ENCODE measurements around the gene SVOPL.

The SVOPL gene

DNA sequence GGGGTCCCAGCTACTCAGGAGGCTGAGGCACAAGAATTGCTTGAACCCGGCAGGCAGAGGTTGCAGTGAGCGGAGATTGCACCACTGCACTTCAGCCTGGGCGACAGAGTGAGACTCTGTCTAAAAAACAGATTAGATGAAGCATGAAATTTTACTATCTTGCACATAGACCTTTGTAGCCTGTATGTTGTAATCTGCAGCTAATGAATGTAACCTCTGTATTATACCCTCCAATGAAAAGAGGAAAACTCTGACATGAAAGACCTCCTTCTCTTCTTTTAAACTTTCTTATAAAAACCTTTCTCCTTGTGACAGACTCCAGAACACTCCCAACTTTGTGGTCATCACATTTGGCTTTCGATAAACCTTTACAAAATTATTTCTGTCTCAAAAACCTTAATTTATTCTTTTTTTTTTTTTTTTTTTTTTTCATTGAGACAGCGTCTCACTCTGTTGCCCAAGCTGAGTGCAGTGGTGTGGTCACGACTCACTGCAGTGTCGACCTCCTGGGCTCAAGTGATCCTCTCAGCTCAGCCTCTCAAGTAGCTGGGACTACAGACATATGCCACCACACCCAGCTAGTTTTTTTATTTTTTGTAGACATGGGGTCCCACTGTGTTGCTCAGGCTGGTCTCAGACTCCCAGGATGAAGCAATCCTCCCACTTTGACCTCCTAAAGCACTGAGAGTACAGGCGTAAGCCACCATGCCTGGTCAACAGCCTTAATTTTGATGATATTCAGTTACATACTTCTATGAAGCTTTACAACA is 97.4 kb downstream of the SVOPL start:
- DNase-seq: no peak

DNA sequence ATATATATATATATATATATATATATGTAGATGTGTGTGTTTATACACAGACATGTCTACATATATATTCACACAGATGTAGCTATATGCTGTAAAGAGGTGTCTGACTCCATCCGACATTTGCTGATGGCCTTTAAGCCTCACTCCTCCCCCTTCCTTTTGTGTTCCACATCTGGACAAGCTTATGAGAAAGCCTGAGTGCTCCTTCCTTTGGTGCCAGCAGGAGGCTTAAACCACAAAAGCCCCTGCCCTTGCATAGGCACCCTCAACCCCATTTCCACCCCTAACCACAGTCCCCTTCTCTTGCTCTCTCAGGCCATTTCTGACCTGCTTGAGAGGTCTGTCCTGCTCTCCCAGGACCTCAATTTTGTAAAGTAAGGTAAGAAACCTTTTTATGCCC is 98.7 kb downstream of the SVOPL start:
- no peak for DNase-seq

DNA sequence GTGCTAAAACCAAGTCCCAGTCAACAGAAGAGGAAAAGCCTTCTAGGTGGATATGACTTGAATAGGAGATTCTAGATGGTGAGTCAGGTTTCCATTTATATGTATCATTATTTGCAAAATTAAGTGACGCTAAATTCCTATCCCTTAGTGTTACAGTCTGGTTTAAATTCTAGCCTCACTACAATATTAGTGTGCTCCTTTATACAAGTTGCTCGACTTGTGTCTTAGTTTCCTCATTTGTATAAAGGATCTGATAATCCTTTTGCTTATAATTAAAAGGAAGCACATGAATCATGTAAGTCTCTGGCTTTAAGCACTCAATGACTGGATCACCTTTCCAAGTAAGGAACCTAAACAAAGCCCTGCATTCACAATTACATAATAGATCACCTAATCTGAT is 105.7 kb downstream of the SVOPL start:
- no peak for DNase-seq

DNA sequence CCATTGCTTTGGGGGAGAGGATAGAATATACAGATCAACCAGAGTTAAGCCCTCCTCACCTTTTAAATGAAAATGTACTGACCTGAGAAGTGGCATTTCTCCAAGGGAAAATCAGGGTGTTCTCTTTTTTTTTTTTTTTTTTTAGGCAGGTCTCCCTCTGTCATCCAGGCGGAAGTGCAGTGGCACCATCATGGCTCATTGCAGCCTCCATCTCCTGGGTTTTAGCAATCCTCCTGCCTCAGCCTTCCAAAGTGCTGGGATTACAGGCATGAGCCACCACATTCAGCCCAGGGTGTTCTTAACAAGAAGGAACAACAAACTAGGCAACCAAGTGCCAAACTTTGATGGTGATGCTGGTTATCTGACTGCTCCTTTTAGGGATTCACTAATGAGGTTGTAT is 111.0 kb downstream of the SVOPL start:
- DNase-seq: no peak

DNA sequence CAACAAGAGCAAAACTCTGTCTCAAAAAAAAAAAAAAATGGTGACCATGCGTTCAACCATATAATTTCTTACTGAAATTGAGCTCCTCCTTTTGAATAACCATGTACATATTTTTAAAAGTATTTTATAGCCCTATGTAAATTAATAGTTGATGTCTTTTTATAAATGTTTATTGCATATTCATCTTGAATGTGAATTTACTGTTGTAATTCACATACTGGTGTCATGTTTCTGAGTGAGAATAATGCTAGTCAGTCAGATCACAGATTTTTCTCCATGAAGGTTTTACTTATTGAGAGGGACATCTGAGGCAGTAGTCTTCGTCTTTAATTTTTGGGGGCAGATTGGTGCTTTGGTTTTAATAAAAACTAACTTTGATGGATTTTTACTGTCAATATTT is 112.2 kb downstream of the SVOPL start:
- no peak for DNase-seq

DNA sequence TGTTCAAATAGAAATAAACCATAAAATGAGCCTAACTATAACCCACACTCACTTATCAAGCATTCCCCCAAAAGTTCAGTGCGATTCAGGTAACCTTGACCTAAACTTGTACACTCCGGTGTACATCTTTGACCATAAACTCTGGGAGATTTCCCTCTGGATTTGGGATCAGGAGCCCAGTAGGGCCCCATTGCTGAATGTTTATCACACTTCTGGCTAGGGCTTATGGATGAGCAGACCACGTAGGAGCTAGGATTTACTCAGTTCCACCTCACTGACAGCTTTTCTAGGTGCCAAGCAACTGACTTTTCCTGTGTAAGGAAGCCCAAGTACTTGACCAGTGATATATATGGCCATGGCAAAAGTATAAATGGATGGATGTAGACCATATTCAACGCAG is 113.7 kb downstream of the SVOPL start:
- DNase-seq: no peak

DNA sequence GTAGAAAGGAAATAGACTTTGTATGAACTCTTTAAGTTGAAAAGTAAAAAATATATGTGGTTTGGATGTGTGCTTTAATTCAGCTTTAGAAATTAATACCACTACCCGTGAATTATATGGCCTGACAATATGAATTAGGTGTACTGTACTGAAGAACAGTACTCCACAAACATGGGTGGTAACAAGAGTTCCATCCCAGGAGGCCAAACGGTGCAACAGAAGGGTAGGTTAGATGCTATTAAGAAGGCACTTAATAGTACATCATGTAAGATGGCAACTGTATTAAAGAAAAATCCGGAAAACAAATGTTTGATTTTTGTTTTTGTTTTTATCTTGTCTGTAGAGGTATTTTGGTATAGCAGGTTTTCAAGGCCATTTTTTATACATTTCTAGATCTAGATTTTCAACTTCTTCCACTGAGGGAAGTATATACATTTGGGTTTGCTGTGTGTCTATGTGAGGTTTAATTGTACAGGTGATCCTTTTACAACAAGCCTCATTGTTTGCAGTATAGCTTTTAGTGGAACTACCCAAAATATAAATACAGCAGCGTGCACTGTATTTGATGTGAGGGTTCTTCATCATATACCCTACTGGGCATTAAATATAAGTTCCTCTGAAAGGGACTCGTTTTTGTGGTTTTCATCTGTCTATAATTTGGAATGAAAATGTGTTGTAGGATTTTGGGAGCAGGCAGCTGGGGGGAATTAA is 115.7 kb downstream of the SVOPL start:
- DNase-seq: no peak

DNA sequence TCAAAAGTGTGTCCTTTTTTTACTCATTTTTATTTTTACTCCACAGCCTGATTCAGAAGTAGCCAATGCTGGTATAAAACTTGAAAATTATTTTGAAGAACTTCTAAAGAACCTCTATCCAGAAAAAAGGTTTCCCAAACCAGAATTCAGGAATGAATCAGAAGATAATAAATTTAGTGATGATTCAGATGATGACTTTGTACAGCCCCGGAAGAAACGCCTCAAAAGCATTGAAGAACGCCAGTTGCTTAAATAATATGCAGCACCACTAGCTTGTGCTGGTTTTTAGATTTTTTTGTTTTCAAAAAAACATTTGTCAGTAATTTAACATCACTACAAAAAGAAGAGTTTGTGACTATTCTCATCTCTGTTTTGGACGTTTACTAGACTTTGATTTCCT is 116.5 kb downstream of the SVOPL start:
- no peak for DNase-seq

DNA sequence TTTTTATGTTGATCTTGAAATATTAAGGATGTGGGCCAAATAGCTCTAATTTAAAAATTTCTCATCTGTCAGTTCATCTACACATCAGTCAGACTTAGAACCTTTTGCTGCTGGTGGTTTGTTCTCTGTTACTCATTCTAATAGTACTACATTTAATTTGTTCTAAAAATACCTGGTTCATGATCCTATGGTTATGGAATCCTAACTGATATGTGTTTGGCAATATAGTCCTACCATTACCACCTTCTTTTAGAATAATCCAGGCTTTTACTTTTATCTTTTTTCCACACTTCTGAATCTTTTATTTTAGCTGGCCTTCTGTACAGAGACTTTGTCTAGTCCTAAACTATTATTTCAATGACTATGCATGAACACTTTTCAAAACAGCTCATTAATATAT is 116.9 kb downstream of the SVOPL start:
- DNase-seq: no peak

DNA sequence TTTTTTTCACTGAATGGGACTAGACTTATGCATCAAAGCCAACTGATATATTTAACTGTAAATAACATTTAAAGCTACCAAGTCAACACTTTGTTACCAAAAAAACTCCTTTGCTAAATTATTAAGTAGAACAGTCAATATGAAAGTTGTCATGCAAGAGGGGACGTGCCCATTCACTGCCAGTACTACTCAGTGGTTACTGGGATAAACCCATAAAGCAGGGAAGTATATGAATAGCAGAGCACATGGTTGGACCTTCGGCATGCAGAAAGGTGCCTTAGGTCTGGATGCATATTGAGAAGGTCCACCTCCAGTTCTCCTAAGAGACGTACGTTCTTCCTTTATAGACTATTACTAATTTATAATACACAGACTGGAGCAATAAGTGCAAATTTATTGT is 120.1 kb downstream of the SVOPL start:
- DNase-seq: no peak

DNA sequence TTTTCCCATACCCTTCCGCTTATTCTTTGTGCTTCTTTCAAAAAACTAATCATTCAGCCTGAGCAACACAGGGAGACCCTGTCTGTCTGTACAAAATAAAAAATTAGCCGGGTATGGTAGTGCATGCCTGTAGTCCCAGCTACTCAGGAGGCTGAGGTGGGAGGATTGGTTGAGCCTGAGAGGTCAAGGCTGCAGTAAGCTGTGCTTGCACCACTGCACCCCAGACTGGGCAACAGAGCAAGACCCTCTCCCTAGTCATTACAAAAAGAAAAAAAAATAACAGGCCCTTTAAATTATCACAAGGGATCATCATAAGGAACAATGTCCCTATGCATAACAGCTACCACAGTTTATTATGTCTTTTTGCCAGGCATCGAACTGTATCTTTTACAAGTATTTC is 121.5 kb downstream of the SVOPL start:
- no peak for DNase-seq

DNA sequence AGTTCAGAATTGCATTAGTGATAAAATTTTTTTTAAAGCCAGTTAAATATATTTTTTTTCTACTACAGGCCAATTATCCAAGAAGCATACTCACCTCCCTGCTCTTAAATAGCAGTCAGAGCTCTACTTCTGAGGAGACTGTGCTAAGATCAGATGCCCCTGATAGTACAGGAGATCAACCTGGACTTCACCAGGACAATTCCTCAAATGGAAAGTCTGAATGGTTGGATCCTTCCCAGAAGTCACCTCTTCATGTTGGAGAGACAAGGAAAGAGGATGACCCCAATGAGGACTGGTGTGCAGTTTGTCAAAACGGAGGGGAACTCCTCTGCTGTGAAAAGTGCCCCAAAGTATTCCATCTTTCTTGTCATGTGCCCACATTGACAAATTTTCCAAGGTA is 122.0 kb downstream of the SVOPL start:
- no peak for DNase-seq

DNA sequence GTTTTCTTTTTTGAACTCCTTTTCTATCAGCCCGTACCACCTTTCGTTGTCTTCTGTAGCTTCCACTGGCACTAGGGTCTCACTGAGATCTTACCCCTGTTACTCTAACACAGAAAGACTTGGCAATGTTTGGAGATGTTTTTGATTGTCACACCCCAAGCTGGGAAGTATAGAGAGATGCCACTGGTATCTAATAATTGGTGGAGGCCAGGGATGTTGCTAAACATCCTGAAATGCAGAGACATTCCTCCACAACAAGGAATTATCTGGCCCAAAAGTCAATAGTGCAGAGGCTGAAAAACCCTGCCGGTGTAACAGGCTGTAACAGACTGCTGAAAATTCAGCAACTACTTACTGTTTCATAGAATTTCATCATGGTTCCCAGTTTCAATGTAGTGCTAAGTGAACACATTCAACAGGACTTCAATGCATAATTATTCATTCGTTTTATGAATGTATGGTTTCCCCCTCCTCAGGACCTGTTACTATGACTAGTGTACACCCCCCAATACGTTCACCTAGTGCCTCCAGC is 125.2 kb downstream of the SVOPL start:
- no peak for DNase-seq

DNA sequence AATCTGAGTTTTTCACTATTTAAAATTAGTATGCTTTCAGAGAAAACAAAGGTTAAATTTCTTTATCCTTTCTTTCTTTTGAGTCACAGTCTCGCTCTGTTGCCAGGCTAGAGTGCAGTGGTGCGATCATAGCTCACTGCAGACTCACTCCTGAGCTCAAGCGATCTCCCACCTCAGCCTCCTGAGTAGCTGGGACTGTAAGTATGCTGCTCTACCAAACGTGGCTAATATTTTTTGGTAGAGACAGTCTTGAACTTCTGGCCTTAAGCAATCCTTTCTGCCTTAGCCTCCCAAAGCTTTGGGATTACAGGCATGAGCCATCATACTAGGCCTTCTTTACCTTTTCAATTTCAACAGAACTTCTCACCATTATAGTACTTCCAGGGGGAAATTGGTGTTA is 127.4 kb downstream of the SVOPL start:
- no peak for DNase-seq

DNA sequence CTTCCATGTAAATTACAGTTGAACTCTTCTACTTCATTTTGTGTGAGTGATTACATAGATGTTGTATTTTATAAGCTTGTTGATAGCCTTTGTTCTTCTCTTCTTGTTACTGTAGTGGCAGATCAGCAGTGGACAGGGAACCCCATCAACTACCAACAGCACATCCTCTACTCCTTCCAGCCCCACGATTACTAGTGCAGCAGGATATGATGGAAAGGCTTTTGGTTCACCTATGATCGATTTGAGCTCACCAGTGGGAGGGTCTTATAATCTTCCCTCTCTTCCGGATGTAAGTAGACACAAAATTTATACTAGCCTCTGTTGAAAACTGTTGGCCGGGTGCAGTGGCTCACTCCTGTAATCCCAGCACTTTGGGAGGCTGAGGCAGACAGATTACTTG is 130.4 kb downstream of the SVOPL start:
- no peak for DNase-seq

DNA sequence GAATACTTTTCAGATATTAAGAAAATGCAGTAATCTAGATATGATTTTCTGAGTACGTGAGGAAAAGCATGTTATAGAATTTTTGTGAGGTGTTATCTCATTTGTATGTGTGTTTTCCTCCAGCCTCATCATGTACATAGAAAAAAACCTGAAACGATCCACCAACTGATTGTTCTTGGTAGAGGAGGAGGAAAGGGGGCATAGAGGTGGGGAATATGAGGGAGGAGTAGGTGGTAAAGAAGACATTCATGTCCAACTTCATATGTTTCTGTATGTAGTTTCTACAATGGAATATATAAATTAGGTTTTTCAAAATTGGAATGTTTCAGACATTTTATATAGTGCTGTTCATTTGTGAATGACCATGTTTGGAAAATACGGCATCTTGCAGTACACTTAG is 131.7 kb downstream of the SVOPL start:
- DNase-seq: no peak

DNA sequence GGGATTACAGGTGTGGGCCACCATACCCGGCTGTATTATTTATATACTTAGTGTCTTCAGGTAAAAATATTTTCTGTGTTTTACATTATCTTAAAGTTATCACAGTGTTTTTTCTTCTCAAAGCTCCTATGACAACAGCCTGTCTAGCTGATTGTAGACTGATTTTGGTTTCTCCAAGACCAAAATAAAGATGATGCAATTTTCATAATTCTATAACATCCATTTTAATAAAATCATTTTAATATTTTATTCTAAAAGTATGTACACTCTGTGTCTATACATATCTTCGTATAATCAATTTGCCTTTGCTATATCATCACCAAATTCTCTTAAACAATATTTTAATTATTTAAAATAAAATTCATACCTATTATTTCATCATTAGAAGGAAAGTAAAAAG is 132.5 kb downstream of the SVOPL start:
- no peak for DNase-seq

DNA sequence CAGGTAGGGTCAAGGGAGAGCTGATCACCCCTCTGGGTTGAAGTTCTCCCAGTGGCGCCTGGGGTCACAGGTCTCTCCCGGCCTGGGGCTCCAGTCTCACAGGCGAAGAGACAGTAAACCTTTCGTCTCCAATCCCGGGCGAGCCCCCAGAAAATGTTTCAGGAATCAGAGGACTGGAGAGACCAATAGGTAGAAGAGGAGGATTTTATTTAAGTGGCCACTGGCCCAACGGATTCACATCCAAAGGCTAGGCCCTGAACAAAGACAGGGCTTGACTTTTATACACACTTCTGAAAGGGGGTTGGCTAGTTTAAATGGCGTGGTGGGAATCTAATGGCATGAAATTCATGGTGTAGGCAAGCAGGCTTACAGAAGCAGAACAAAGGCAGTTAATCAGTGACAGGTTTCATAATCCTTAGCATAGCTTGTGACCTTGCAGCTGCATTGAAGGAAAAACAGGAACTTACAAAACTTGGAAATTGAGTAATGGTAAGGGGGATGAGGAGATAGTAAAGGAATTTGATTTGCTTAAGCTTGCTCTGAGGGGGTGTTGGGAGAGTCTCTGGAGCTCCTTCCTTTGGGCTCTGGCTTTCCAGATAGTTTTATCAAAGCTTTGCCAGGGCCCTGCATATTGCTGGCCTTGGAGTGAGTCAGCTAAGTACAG is 135.6 kb downstream of the SVOPL start:
- no peak for DNase-seq

DNA sequence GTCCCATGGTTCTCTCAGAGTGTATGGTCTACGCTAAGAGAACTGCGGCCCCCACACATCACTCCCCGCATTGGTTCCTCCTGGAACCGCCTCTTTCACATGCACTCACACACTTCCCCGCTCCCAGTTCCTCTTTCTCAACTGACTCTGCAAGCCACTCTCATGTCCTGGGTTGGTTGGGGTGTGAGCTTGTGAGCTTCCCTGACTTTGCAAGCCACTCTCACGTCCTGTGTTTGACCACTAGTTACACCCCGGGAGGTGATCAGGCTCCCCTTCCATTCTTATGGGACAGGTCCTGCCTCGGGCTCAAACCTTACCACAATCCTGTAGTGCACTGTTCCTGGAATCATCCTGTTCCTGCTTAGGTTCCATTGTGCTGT is 136.1 kb downstream of the SVOPL start:
- DNase-seq: no peak

DNA sequence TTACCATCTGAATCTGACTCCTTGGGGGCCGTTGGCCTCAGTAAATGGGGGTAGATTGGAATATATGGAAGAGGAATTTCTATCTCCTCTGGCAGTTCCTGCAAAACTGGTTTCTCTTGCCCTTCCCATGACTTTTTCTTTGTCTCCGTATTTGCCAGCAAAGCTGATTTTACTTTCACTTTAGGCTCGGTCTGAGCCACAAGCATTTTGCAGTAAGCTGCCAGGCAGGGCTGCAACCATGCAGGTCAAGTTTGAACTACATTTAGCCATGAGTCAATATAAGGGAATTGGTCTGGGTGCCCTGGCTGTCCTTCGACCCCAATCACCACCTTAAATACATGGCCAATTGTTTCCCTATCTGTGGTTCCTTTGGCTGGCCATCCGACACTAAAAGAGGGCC is 136.8 kb downstream of the SVOPL start:
- DNase-seq: no peak

DNA sequence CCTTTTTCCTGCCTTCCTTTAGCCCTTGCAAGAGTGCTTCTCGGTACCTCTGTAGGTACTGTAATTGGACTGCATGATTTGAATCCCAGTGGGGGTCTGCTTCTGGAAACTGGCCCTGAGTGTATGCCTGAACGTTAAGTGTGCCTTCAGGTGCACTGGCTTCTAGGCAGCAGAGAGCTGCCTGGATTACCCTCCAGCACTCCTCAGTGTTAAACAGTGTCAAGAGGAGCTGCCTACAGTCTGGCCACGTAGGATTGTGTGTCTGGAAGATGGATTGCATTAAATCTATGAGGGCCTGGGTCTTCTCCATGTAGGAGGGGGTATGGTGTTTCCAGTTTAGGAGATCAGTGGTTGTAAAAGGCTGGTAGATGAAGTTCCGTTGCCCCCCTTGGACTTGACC is 137.4 kb downstream of the SVOPL start:
- no peak for DNase-seq

DNA sequence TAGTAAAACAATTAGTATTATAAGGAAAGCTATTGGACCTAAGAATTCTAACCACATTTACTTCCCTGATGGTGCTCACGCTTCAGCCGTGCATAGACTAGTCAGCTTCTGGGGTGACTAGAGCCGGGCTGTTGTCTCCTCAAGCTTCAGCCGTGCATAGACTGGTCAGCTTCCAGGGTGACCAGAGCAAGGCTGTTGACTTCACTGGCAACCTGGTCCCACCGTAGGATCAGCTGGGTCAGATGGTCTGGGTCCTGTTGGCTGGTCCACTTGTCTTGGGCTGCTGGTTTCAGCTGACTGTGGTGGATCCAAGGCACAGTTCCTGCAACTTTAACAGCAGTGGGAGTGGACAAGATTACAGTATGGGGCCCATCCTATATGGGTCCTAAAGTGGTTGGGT is 141.7 kb downstream of the SVOPL start:
- DNase-seq: no peak

DNA sequence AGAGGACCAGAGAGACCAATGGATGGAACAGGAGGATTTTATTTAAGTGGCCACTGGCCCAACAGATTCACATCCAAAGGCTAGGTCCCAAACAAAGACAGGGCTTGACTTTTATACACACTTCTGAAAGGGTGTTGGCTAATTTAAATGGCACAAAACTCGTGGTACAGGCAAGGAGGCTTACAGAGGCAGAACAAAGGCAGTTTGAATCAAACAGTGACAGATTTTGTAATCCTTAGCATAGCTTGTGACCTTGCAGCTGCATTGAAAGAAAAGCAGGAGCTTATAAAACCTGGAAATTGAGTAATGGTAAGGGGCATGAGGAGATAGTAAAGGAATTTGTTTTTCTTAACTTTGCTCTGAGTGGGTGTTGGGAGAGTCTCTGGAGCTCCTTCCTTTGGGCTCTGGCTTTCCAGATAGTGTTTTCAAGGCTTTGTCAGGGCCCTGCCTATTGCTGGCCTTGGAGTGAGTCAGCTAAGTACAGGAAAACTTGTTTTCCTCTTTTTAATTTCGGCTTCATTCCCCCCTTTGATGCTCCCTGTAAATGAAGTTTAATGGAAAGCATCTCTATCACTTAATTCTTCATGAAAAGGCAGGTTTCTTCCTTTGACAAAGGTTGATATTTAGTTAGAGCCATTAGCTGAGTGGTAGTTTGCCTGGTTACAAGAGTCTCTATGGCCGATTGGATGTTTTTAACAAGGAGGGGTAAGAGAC is 144.2 kb downstream of the SVOPL start:
- DNase-seq: no peak

All from CD4-positive, alpha-beta T cell treated with Interleukin-6 for 4 hours (primary cell).